Fibroblast of the aortic adventitia (primary cell): Measurements from ENCODE around the gene JOSD2. TPM values are rescaled to one million over a fixed set of nuclear protein-coding genes. Genes with fewer than 3 reads are reported as not detected.
"Not testable (repeated sequence)": the region's sequence is repeated elsewhere in the genome, so short reads cannot be mapped to it uniquely, and the experiment has no call there.

Experiments
- DNase-seq: peaks from one replicate; pipeline ENCODE4 v3.0.0-alpha.2; 2010; ENCODE audit warnings: low read depth
- H3K4me3 ChIP-seq: 2 replicates; pipeline ENCODE4 v1.5.1; 2011; ENCODE audit warnings: low read depth, mild to moderate bottlenecking, control low read depth, low read length, moderate library complexity
- total RNA-seq: library from RNA; depleted of rRNA; stranded (reverse); fragments of >200 nt; gene quantifications from 2 replicates; pipeline ENCODE4 v1.2.3, GENCODE V29; 2012; ENCODE audit warnings: low replicate concordance
- TF ChIP-seq, protein P1 (sequence below): IDR thresholded peaks from 2 replicates; pipeline ENCODE4 v1.5.1; 2011; ENCODE audit warnings: mild to moderate bottlenecking, low read length, control low read depth, inconsistent platforms; ENCODE audit not compliant: insufficient read depth

Gene JOSD2
- total RNA-seq, 1 donor: 26.7 TPM

DNA sequence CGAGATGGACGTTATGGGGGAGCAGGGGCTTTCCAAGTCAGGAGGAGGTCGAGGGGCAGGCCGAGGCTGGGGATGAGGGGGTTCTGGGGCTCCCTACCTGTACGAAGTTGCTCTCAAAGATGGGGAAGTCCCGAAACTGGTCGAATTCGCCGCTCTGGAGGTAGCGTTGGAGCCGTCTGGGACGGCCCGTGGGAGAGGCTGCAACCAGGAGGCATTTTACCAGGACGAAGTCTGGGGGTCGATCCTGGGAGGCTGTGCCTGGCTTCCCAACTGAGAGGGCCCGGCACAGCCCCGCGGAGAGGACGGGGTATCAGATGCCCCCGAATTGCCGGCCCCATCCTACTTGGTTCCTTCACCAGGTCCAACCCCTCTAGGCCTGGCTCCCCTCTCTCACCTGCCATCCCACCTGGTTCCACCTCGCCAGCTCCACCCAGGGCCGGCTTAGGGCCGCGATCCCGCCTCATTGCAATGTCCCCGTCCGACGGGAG is 35.2 kb downstream of the JOSD2 start:
- peak overlapping the region; percentile 13 for H3K4me3 ChIP-seq
- TF ChIP-seq, protein P1, sequence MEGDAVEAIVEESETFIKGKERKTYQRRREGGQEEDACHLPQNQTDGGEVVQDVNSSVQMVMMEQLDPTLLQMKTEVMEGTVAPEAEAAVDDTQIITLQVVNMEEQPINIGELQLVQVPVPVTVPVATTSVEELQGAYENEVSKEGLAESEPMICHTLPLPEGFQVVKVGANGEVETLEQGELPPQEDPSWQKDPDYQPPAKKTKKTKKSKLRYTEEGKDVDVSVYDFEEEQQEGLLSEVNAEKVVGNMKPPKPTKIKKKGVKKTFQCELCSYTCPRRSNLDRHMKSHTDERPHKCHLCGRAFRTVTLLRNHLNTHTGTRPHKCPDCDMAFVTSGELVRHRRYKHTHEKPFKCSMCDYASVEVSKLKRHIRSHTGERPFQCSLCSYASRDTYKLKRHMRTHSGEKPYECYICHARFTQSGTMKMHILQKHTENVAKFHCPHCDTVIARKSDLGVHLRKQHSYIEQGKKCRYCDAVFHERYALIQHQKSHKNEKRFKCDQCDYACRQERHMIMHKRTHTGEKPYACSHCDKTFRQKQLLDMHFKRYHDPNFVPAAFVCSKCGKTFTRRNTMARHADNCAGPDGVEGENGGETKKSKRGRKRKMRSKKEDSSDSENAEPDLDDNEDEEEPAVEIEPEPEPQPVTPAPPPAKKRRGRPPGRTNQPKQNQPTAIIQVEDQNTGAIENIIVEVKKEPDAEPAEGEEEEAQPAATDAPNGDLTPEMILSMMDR: no peak
- no peak for DNase-seq

DNA sequence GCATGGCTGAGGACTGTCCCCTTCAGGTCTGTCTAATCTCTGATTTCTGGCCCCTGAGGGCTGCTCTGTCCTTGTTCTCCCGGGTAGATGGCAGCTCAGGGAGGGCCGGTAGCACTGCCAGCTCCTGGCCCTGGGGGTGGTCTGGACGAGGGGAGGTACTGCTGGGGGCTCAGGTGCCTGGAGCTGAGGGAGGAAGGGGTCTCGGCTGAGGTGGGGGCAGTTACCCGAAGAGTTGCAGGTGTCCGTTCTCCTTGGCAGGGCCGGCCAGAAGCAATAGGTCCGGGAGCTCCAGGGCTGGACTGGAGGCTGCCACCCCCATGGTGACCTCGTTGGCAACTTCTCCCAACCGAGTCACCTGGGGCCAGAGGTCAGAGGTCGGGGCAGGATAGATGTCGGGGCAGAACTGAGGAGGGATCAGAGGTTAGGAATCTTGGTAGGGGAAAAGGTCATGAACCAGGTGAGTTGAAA is 35.9 kb downstream of the JOSD2 start:
- DNase-seq: no peak
- H3K4me3 ChIP-seq: no peak overlapping the region
- TF ChIP-seq, protein P1: no peak

DNA sequence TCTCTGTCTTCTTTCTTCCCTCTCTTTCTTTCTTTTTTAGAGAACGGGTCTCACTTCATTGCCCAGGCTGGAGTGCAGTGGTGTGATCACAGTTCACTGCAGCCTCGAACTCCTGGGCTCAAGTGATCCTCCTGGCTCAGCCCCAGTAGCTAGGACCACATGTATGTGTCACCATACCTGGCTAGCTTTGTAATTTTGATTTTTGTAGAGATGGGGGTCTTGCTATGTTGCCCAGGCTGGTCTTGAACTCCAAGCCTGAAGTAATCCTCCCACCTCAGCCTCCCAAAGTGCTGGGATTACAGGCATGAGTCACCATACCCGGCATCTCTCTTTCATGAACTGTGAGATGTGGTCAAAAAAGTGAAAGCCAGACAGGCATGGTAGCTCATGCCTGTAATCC is 37.7 kb downstream of the JOSD2 start:
- not testable (repeated sequence) for DNase-seq, H3K4me3 ChIP-seq

DNA sequence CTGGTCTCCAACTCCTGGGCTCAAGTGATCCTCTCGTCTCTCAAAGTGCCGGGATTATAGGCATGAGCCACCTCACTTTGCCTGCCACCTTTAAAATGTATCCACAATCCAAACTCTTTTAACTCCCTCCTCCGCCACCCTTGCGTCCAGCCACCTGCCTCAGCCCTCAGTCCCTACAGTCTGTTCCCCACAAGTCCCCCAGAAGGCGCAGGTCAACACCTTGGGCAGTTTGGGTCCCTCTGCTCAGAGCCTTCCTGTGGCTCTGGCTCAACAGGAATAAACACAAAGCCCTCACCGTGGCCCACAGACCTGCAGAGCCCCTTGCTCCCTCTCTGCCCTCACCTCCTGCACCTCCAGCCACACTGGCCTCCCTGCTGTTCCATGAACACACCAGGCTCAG is 42.2 kb downstream of the JOSD2 start:
- H3K4me3 ChIP-seq: no peak overlapping the region
- TF ChIP-seq, protein P1: no peak
- DNase-seq: no peak

DNA sequence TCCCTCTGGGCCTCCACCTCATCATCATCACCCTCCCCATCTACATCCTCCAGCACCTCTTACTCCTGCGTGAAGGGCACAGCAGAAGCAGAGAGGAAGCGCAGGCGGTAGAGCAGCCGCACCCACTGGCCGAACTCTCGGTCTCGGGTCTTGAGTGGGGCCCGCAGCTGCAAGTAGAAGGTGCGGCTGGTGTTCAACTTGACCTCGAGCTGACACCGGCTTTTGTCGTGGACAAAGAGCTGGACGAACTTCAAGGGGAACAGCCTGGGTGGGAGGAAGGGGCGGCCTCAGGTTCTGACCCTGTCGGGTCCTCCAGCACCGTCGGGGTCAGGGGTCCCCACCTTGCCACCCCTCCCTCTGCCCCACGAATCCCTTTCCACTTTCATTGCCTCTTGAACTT is 43.4 kb downstream of the JOSD2 start:
- TF ChIP-seq, protein P1: no peak
- no peak overlapping the region for H3K4me3 ChIP-seq
- DNase-seq: no peak

DNA sequence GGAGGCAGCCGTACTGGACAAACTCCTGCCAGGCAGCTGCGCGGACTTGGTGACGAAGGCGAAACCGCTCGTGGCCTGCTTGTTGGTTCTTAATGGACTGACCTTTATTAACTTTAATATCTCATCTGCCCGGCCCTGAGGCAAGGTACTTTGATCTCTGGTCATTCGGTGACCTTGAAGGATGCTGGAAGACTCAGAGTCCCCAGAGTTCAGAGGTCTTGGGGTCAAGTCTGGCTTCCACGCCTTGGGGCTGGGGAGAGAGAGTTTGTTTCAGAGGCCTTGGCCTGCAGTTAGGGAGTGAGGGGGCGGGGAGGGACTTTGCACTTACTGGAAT is 44.3 kb downstream of the JOSD2 start:
- TF ChIP-seq, protein P1: no peak
- DNase-seq: no peak
- H3K4me3 ChIP-seq: no peak overlapping the region

DNA sequence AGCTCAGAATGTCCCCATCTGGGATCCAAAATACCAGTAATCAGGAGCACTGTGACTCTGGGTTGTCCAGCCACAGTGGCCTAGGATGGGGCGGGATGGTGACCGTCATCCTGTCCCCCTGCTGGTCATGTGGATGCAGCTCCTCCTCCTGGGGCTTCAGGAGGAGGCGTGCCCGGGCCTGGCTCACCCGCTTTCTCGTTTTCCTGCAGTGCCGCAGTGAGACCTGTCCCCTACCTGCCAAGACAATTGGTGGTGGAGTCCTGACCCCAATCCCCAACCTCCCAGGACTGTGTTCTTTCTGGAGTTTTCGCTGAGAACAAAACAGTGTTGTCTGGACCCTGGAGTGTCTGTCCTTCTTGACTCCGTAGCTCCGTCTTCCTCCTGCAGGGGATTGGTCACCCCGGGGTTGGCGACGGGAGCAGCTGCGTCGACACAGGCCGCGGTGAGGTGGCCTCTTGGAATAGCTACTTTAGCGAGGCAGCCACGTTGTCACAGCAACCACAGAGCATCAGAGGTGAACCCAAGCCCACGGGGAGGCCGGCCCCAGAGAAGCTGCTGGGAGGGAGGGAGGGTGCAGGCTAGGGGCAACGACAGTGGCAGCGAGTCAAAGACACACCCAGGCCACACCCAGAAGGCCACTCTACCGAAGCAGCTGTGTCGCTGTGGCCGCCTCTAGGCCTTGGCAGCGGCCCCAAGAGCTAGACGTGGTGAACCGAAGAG is 44.8 kb downstream of the JOSD2 start:
- TF ChIP-seq, protein P1: no peak
- DNase-seq: no peak
- no peak overlapping the region for H3K4me3 ChIP-seq
